ENCODE data around the gene ANKRD65.
A peak's percentile ranks its signal among the peaks of the same experiment; 100 is the strongest.

Gene ANKRD65

GRCh38 chr1:1374929-1375662 is 46.0 kb downstream of the ANKRD65 start, which contains the start of gene AURKAIP1:
Gene AURKAIP1 (minus strand): TSS chr1:1375207. CDS start chr1:1374756, 451 bp downstream.
- peak; percentile 33 for TF ChIP-seq CTCF (conservative IDR thresholded peaks at IDR 0.05; ENCODE audit: low read length)
- H3K4me3 ChIP-seq (ENCODE audit: low read length): peak within 1 kb of the TSS; percentile 87
- peak; percentile 100 for DNase-seq (ENCODE audit: low read depth)

GRCh38 chr1:1374589-1374928 is 46.5 kb downstream of the ANKRD65 start:
- no peak for TF ChIP-seq CTCF (conservative IDR thresholded peaks at IDR 0.05; ENCODE audit: low read length)
- DNase-seq (ENCODE audit: low read depth): no peak
- peak overlapping the region; percentile 87 for H3K4me3 ChIP-seq (ENCODE audit: low read length)

GRCh38 chr1:1373815-1374588 is 47.1 kb downstream of the ANKRD65 start:
- no peak for DNase-seq (ENCODE audit: low read depth)
- H3K4me3 ChIP-seq (ENCODE audit: low read length): peak overlapping the region; percentile 87
- no peak for TF ChIP-seq CTCF (conservative IDR thresholded peaks at IDR 0.05; ENCODE audit: low read length)

- no peak for TF ChIP-seq CTCF (conservative IDR thresholded peaks at IDR 0.05; ENCODE audit: low read length)
These were observed 47.8 kb downstream of the ANKRD65 start for GRCh38 chr1:1373051-1373814.

GRCh38 chr1:1371746-1372711 is 49.0 kb downstream of the ANKRD65 start:
- peak; percentile 74 for TF ChIP-seq CTCF (conservative IDR thresholded peaks at IDR 0.05; ENCODE audit: low read length)
- H3K4me3 ChIP-seq (ENCODE audit: low read length): peak overlapping the region; percentile 9
- peak; percentile 46 for DNase-seq (ENCODE audit: low read depth)

More at GRCh38 chr1:1373051-1373814, 47.8 kb downstream of the ANKRD65 start:
- DNase-seq (ENCODE audit: low read depth): no peak
- H3K4me3 ChIP-seq (ENCODE audit: low read length): peak overlapping the region; percentile 87

GRCh38 chr1:1371364-1371745 is 49.7 kb downstream of the ANKRD65 start:
- no peak overlapping the region for H3K4me3 ChIP-seq (ENCODE audit: low read length)
- DNase-seq (ENCODE audit: low read depth): peak; percentile 70
- no peak for TF ChIP-seq CTCF (conservative IDR thresholded peaks at IDR 0.05; ENCODE audit: low read length)

All from AG10803 (cell line).